CD14-positive monocyte (primary cell): ENCODE measurements around the gene BUB1B. TPM values are rescaled to one million over a fixed set of nuclear protein-coding genes. Genes with fewer than 3 reads are reported as not detected.

Source experiments
- DNase-seq, 3 donors: peaks; one replicate each; pipeline ENCODE4 v3.0.0-alpha.2; 2011 to 2022
- H2AFZ ChIP-seq: 2 replicates; pipeline ENCODE4 v1.6.0; 2012; ENCODE audit warnings: mild to moderate bottlenecking, low read depth, low read length, inconsistent platforms; ENCODE audit not compliant: insufficient read depth, poor library complexity, severe bottlenecking
- H3K27ac ChIP-seq, 2 donors: 1 replicate in 1 of 2; 2 replicates in 1 of 2; pipeline ENCODE4 v1.5.1; 2012 to 2013; ENCODE audit warnings: low read length in 2 of 2, control low read depth in 1 of 2, inconsistent platforms in 1 of 2, low read depth in 1 of 2, mild to moderate bottlenecking in 1 of 2
- H3K27me3 ChIP-seq, 2 donors: one replicate each; pipeline versions ENCODE4 v1.6.0 to v1.6.1; 2011 to 2013; ENCODE audit warnings: low read length in 2 of 2; ENCODE audit not compliant: control insufficient read depth in 2 of 2, insufficient read depth in 2 of 2
- H3K36me3 ChIP-seq, 2 donors: replicated peaks in 1 of 2; 1 replicate in 1 of 2; 2 replicates in 1 of 2; pipeline versions ENCODE4 v1.5.1 to v1.6.1; 2012 to 2013; ENCODE audit warnings: low read length in 2 of 2, control low read depth in 1 of 2, inconsistent platforms in 1 of 2, mild to moderate bottlenecking in 1 of 2; ENCODE audit not compliant: insufficient read depth in 2 of 2, control insufficient read depth in 1 of 2
- H3K4me1 ChIP-seq, 2 donors: 1 replicate in 1 of 2; 2 replicates in 1 of 2; pipeline versions ENCODE4 v1.5.1 to v1.6.1; 2012 to 2013; ENCODE audit warnings: low read length in 2 of 2, control low read depth in 1 of 2, inconsistent platforms in 1 of 2, mild to moderate bottlenecking in 1 of 2, moderate library complexity in 1 of 2; ENCODE audit not compliant: insufficient read depth in 2 of 2, control insufficient read depth in 1 of 2
- H3K4me2 ChIP-seq: replicated peaks from 2 replicates; pipeline ENCODE3; 2012; ENCODE audit warnings: low read length, moderate library complexity, mild to moderate bottlenecking; ENCODE audit not compliant: poor library complexity, severe bottlenecking; ENCODE audit errors: extremely low read depth
- H3K4me3 ChIP-seq, 3 experiments: fragments of 200-600 bp in 1 of 3; sonication (generic) in 1 of 3; replicated peaks in 1 of 3; 1 replicate in 2 of 3; 2 replicates in 1 of 3; pipeline ENCODE4 v1.5.1; 2011 to 2013; ENCODE audit warnings: low read length in 3 of 3, mild to moderate bottlenecking in 3 of 3, control low read depth in 2 of 3, low read depth in 2 of 3, inconsistent platforms in 1 of 3, moderate library complexity in 1 of 3
- H3K79me2 ChIP-seq: 2 replicates; pipeline ENCODE4 v1.6.0; 2012; ENCODE audit warnings: mild to moderate bottlenecking, control low read depth, inconsistent platforms, low read length, moderate library complexity; ENCODE audit not compliant: insufficient read depth
- H3K9ac ChIP-seq: 2 replicates; pipeline ENCODE4 v1.6.0; 2017; ENCODE audit warnings: low read length, mild to moderate bottlenecking; ENCODE audit not compliant: insufficient read depth, poor library complexity, severe bottlenecking
- H3K9me3 ChIP-seq, 2 donors: replicated peaks in 1 of 2; 1 replicate in 1 of 2; 2 replicates in 1 of 2; pipeline versions ENCODE4 v1.5.1 to v1.6.1; 2012 to 2013; ENCODE audit warnings: low read length in 2 of 2, control low read depth in 1 of 2; ENCODE audit not compliant: control insufficient read depth in 1 of 2, insufficient read depth in 1 of 2
- H4K20me1 ChIP-seq: 2 replicates; pipeline ENCODE4 v1.6.0; 2012; ENCODE audit warnings: mild to moderate bottlenecking, low read length, control low read depth, moderate library complexity; ENCODE audit not compliant: insufficient read depth
- H3K27ac Mint-ChIP-seq, 7 donors: one replicate each; pipeline ENCODE4 v1.8.0; 2020; ENCODE audit warnings: mild to moderate bottlenecking in 7 of 7, mixed read lengths in 7 of 7, moderate library complexity in 6 of 7, inconsistent platforms in 2 of 7
- H3K27me3 Mint-ChIP-seq, 3 donors: one replicate each; pipeline ENCODE4 v1.8.0; 2021 to 2022; ENCODE audit warnings: low read depth in 3 of 3, mild to moderate bottlenecking in 3 of 3, mixed read lengths in 3 of 3, moderate library complexity in 3 of 3, inconsistent platforms in 1 of 3
- H3K36me3 Mint-ChIP-seq, 2 donors: one replicate each; pipeline ENCODE4 v1.8.0; 2020; ENCODE audit warnings: mixed read lengths in 2 of 2, inconsistent platforms in 1 of 2, mild to moderate bottlenecking in 1 of 2
- H3K4me1 Mint-ChIP-seq: one replicate; pipeline ENCODE4 v1.8.0; 2020; ENCODE audit warnings: mild to moderate bottlenecking, mixed read lengths
- H3K4me3 Mint-ChIP-seq, 2 donors: one replicate each; pipeline ENCODE4 v1.8.0; 2020; ENCODE audit warnings: mild to moderate bottlenecking in 2 of 2, mixed read lengths in 2 of 2, moderate library complexity in 1 of 2
- H3K9me3 Mint-ChIP-seq, 7 donors: one replicate each; pipeline ENCODE4 v1.8.0; 2020 to 2022; ENCODE audit warnings: mixed read lengths in 7 of 7, mild to moderate bottlenecking in 6 of 7, moderate library complexity in 6 of 7, inconsistent platforms in 2 of 7
- CTCF ChIP-seq: fragments of 200-600 bp; IDR thresholded peaks from one replicate; pipeline ENCODE4 v1.8.0; 2022; ENCODE audit warnings: antibody characterized with exemption, mild to moderate bottlenecking
- WGBS: methylation state at CpG from one replicate; pipeline ENCODE4 v1.1.5; 2013; ENCODE audit warnings: missing lambda C conversion rate; ENCODE audit not compliant: insufficient coverage; 5-methylcytosine and 5-hydroxymethylcytosine counted together
- intact Hi-C, 2 donors: fragments of 100-400 bp; cut with micrococcal nuclease; formaldehyde crosslinking; loops; one replicate each; pipeline versions ENCODE4 v1.15.0 to v1.15.1; 2023
- polyA plus RNA-seq, 3 donors: library from polyadenylated mRNA; depleted of rRNA in 1 of 3; unstranded in 2 of 3; stranded (reverse) in 1 of 3; fragments of 300-500 nt in 2 of 3; fragments of >200 nt in 1 of 3; fragmentation: Illumina TruSeq in 2 of 3; gene quantifications; 1 replicate in 2 of 3; 2 replicates in 1 of 3; pipeline ENCODE4 v1.2.3, GENCODE V29; 2012 to 2021

BUB1B gene
- polyA plus RNA-seq, 3 donors: 0.01 to 0.51 TPM; not detected in 1

- Histone ChIP-seq H3K9ac (no peak overlapping the region), H3K4me3 (no peak overlapping the region), H3K27ac (no peak overlapping the region), H2AFZ (no peak overlapping the region), H4K20me1 (no peaks in the 10 kb centered on the region), H3K27me3 (no peaks in the 10 kb centered on the region), H3K36me3 (peaks cover 24 to 82% of the 10 kb centered on the region in 2 donors), H3K4me1 (no peaks in the 10 kb centered on the region), H3K79me2 (peaks cover 23% of the 10 kb centered on the region), H3K9me3 (no peaks in the 10 kb centered on the region), H3K4me2 (no peak overlapping the region)
- peaks cover 40 to 58% of the 10 kb centered on the region in 2 donors for H3K36me3 Mint-ChIP-seq
- DNase-seq: no peak
- peaks cover 0 to 1% (median 0%) of the 10 kb centered on the region in 7 donors for H3K9me3 Mint-ChIP-seq
- H3K27ac Mint-ChIP-seq: no peak overlapping the region
- intact Hi-C loops: no loop called here
- TF ChIP-seq CTCF: no peak
- no peak overlapping the region for H3K4me3 Mint-ChIP-seq
- WGBS: no CpG with 5 or more reads among the region's 3 CpGs
- no peaks in the 10 kb centered on the region for H3K27me3 Mint-ChIP-seq
- H3K4me1 Mint-ChIP-seq: peaks cover 3% of the 10 kb centered on the region
These were observed 14.3 kb downstream of the BUB1B start for GRCh38 chr15:40175160-40175559.

GRCh38 chr15:40182358-40183029 lies 21.6 kb downstream of the BUB1B start:
- Histone ChIP-seq H3K27me3 (no peaks in the 10 kb centered on the region), H4K20me1 (no peaks in the 10 kb centered on the region), H3K79me2 (peaks cover 26% of the 10 kb centered on the region), H3K9me3 (no peaks in the 10 kb centered on the region), H3K27ac (peak overlapping the region in 1 of 2 donors; percentile 36), H3K4me1 (no peaks in the 10 kb centered on the region), H3K4me2 (no peak overlapping the region), H3K9ac (no peak overlapping the region), H2AFZ (peak overlapping the region; percentile 9), H3K36me3 (peaks cover 12 to 54% of the 10 kb centered on the region in 2 donors), H3K4me3 (no peak overlapping the region)
- H3K4me1 Mint-ChIP-seq: peaks cover 30% of the 10 kb centered on the region
- TF ChIP-seq CTCF: no peak
- intact Hi-C loops: no loop called here
- DNase-seq: no peak
- no CpG with 5 or more reads among the region's 1 CpG for WGBS
- peak overlapping the region in 6 of 7 donors; percentile 8 to 71 (median 46) for H3K27ac Mint-ChIP-seq
- H3K4me3 Mint-ChIP-seq: no peak overlapping the region
- H3K36me3 Mint-ChIP-seq: peaks cover 23 to 77% of the 10 kb centered on the region in 2 donors
- H3K9me3 Mint-ChIP-seq: peaks cover 0 to 6% (median 1%) of the 10 kb centered on the region in 7 donors
- H3K27me3 Mint-ChIP-seq: no peaks in the 10 kb centered on the region
